NCI-H748 (cell line): Measurements from ENCODE around the gene TARBP1.
"Not testable (repeated sequence)": the region's sequence is repeated elsewhere in the genome, so short reads cannot be mapped to it uniquely, and the experiment has no call there.

Source experiments
- DNase-seq: peaks from one replicate; lab custom pipeline; 2025; ENCODE audit not compliant: unreplicated experiment; lab: John Stamatoyannopoulos, UW

Gene TARBP1

GRCh38 chr1:234437423-234438171 lies 41.4 kb downstream of the TARBP1 start:
- DNase-seq = no peak

GRCh38 chr1:234435620-234436019 lies 43.4 kb downstream of the TARBP1 start:
- DNase-seq = no peak

DNA sequence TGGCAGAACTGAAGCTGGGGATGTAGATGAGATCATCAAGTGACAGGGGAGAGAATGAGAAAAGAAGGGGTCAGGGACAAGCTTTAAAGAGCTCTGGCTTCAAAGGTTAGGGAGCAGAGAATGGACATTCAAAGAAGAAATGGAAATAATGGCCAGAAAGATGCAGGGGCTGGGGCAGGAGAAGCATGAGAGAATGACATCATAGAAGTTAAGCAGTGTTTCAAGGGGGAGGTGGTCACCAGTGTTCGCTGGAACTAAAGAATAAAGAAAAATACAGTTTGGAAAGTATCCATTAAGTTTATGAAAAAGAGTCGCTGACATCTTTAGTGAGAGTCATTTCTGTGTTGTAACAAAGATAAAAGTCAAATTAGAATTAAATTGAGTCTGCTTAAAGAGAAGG lies 44.3 kb downstream of the TARBP1 start:
- DNase-seq = no peak

DNA sequence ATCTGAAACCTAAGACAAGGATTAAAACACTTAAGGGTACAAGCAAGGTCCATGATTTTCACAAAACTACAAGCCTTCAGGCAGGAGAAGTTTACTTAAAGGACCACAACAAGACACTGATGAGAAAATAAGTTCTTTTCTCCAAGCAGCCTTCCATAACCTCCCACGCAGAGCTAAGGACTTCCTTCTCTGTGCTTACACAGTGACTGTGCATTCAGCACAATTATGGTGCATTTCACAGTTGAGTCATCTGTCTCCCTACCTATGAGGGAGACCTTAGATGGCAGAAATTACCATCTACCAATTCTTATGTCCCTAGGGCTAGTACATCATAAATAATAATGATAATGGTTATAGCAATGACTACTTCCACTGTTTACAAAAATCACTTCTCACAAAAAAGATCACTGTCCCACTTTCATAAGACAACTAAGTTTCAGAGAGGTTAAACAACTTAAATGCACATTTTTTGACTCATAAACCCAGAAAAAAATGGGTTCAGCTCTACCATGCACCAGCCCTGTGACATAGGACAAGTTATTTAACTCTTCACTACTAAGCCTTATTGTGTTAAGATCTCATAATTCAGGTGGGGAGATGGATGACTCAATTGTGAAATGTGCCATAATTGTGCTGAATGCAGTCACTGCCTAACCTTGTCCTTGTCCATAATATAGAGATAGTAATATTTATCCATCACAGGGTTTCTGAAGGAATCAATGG lies 45.3 kb downstream of the TARBP1 start:
- no peak for DNase-seq

- DNase-seq = no peak
Measured at GRCh38 chr1:234431255-234431654, 47.7 kb downstream of the TARBP1 start.

- DNase-seq = no peak
Measured at GRCh38 chr1:234430691-234431090, 48.3 kb downstream of the TARBP1 start.

DNA sequence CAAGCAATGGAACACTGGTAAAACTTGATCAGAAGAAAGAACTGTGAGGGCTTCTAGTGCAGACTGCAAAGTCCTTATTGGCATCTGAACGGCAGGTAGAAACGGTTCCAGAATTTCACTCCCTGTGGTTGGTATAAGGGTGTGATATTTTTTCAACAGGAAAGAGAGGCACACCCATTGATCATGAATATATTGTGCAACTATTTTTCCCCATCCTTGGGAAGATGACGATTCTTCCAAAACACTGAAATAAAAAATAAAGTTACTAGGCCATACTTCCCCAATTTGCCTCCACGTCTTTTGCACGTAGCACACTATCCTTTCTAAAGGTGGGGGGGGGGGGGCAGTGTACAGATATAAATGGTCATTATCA lies 49.6 kb downstream of the TARBP1 start:
- no peak for DNase-seq

- DNase-seq = no peak
Measured at GRCh38 chr1:234427950-234428646, 50.9 kb downstream of the TARBP1 start.

DNA sequence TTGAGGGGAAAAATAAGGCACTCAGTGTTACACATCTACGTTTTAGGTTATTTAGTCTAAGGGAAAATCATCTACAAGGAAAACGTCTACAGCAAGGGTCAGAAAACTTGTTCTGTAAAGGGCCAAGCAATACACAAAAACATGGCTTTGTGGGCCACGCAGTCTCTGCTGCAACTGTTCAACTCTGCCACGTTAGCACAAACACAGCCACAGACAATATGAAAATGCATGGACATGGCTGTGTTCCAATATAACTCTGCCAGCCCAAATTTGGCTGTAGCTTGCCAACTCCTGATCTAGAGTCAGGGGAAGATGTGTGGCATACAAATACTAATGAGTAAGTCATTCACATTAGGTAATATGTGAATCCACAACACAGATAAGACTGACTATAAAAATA lies 65.0 kb downstream of the TARBP1 start:
- DNase-seq = no peak

DNA sequence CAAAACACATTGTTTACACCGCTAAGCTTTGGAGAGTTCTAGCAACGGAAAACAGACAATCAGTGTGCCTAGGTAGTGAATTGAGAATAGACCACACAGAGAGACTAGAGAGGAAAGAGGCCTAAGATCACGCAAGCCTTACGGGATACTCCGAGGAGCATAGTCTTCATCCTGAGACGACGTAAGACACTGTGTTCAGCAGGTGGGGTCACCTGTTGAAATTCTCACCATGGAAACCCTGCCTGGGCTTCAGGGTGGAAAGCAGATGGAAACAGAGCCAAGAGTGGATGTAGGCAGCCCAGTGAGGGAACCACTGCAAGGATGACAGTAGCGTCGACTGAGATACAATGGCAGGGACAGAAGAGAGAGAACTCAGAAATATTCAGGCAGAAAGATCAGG lies 65.5 kb downstream of the TARBP1 start:
- DNase-seq = no peak

- DNase-seq = no peak
Measured at GRCh38 chr1:234412830-234413229, 66.1 kb downstream of the TARBP1 start.

DNA sequence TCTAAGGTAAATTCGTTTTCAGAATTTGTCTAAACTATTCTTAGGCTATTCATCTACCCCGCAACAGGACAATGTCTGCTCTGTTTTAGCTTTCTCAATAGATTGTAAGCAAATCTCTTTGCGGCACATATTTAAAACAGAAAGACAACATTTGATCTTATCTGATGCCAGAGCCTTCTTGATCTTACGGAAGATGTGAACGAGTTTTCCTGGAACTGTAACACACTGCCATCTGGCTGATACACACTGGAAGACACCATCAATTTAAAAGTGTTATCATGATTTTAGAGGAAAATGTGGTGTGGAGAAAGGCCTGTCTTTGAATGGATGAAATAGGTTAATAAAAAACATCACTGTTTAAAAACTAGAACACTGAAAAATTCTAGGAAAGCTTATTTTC lies 69.7 kb downstream of the TARBP1 start:
- DNase-seq = no peak

DNA sequence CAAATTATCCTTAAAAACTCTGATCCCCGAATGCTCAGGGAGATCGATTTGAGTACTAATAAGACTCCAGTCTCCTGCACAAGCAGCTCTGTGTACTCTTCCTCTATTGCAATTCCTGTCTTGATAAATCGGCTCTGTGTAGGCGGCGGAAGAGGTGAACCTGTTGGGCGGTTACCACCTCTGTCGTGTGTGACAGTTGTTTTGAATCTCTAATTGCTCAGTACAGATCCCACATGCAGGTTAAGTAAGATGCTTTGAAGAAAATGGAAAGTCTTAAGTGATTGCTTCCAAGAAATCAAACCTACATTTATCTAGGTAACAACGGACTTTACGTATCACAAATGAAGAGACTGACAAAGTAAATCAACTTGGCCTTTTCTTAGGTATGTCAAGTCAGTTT lies 70.2 kb downstream of the TARBP1 start:
- no peak for DNase-seq

DNA sequence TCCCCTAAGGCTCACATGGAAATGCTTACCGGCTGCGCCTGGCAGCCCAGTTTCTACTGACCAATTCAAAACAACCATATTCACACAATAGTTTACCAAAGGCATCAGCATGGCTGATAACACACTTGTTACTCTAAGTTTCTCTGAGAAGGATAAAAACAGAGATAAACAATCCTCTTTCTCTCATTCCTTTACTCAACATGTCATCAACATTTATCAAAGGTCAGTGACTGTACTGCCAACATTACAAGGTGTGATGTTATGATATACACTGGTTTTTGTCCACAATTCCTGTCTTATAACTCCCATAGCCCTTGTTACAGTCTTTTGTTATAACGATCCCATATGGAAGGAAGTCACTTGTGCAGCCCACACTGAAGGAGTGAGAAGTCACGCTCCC lies 72.1 kb downstream of the TARBP1 start:
- DNase-seq = no peak

DNA sequence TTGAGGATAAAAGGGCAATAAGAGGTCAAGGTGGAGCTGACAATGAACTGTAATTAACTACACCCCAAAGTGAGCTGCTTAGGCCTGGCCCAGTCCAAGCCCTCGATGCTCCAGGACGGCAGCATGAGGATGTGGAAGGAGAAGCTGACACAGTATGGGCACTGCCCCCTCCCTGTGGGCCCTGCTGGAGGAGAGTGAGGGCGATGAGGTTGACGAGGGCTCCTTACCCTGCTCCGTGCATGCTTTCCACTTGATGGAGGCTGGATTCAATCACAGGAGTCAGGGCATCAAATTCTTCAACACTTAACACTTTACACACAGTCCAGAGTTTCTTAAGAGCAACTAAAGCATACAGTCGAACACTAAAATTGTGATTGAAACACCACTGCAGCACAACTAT lies 73.3 kb downstream of the TARBP1 start:
- no peak for DNase-seq

DNA sequence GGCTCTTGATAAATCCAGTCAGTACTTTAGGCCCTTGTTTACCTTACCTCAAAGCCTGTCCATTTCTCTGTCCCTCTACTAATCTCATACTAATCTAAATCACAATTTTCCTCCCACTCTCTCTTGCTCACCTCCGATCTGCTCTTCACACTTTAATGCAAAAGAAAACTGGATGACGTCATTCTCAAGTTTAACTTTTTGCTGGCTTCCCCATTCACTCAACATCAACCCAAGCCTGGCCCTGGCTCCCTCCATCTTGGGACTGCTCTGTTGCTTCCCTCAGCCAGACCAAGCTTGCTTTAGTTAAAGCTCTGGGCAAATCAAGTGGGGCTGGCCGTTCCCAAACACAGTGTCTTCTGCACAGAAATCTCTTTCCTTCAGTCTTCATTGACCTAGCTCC lies 76.0 kb downstream of the TARBP1 start:
- DNase-seq = no peak

DNA sequence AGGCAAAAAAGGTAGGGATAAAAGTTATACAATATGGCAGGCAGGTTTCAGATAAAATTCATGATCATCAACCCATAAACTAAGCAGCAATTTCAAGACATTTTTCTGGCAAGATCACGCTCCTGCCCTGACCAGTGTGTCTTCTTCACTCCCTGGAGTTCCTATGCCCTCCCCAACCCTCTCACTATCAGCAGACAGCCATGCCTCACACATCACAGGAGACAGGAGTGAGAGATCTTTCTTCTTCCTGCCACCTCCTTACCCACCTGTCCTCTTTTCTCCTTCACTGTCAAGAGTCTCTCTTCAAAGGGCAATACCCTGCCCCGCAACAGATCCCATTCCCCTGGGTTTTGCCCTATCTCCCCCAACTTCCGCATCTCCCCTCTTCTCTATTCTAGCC lies 77.3 kb downstream of the TARBP1 start:
- no peak for DNase-seq

DNA sequence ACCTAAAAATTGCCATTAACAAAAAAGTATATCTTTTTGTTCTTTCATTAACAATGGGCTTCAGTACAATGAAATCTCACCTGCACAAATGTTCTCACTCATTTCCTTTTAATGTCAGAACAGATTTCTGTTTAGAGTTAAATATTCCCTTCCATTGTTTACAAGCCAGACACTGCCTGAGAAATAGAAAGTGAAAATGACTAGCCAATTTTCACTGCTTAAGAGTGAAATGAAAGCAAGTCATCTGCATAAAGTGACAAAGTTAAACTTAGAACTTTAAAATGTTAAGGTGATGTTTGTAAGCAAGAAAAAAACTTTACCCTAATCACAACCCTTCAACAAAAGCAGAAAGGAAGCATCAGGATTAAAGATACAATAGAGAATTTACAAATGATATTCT lies 78.2 kb downstream of the TARBP1 start:
- no peak for DNase-seq

- DNase-seq = not testable (repeated sequence)
Measured at GRCh38 chr1:234399515-234399914, 79.5 kb downstream of the TARBP1 start.

DNA sequence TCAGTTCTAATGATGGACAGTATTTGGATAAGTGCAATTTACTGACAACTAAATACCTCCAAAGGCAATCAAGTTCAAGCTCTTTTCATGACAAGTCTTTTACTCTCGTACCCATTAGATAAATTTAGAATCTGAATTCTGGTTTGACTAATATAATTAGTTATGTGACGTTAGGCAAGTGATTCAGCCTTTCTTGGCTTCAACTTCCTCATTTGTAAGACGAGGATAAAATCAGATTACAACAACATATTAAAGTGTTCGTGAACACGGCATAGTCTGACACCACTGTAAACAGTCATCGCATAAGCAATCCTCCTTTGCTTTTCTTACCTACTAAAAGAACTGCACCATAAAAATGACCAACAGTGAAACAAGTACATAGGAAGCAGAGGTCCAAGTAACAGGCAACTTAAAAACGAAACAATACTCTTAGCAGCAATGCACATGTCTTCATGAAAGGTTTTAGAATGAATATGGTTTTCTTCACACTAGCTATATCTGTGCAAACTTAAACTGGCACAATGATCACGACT lies 80.1 kb downstream of the TARBP1 start:
- DNase-seq = no peak

DNA sequence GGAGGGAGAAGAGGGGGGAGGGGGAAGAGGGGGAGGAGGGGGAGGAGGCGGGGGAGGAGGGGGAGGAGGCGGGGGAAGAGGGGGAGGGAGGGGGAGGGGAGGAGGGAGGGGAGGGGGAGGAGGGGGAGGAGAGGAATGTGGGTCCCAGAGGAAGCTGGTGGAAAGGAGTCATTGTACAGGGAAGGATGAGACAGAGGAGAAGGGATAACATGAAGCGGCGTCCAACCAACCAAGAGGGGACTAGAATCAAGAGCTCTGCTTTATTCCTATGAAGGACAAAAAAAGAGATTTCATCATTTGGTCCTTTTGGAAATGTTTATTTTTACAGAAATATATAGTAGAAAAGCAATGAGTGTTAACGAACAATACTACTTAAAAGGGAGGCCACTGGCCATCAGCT lies 81.2 kb downstream of the TARBP1 start:
- no peak for DNase-seq

GRCh38 chr1:234396871-234397270 lies 82.1 kb downstream of the TARBP1 start:
- DNase-seq = no peak
